RCC 7860 (cell line): ENCODE results near the gene BRAT1.
A peak's percentile ranks its signal among the peaks of the same experiment; 100 is the strongest.

Experiments
- DNase-seq: peaks from one replicate; pipeline ENCODE4 v3.0.0-alpha.2; 2015; ENCODE audit warnings: low spot score
- FAIRE-seq: peaks from 2 replicates; lab custom pipeline; 2012; peaks lifted over from hg19 to GRCh38; lab: Jason Lieb, UNC

BRAT1 gene

DNA sequence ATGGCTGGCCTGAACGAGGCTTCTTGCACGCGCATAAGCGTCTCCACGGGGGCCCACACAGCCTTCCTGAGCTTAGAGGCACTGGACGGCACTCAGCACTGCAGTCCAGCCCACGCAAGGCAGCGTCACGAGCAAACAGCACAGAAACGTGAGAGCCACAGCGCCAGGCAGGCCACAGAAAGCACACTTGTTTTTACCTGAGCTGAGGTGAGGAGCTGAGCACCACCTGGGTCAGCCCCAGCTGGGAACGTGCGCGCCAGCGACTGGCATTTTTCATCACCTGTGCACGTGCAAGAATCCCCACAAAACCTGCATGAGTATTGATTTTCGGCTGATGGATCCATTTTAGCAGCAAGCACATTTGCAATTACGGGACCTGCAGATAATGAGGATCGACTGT, 30.1 kb upstream of the BRAT1 start:
- FAIRE-seq (no peak), DNase-seq (no peak)

DNA sequence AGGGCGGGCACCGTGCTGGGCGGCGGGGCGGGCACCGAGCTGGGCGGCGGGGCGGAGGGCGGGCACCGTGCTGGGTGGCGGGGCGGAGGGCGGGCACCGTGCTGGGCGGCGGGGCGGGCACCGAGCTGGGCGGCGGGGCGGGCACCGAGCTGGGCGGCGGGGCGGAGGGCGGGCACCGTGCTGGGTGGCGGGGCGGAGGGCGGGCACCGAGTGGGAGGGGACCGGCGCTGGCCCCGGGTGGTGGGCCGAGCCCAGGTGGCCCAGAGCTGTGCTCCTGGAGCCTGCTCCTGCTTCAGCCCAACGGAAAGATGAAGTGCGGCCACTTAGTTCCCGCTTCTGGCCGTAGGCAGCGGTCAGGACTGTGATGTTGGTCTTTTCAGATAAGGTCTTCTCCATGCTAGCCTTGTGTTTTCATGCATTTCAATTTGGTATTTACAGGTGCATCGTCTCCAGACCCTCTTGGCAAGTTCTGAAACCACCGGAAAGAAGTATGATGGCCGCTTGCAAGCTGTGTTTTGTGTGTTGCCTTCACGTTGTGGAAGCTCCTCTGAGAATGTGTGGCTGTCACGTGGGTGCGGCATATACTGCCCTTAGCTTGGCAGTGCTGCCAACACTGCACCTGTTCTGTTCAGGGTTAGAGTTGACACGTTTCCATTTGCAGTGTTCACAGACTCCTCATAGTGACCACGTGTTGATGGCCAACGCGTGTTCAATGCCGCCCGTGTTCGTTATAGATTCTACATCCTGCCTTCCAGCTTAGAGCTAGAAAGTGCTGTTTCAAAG, 28.7 kb upstream of the BRAT1 start:
- DNase-seq (no peak), FAIRE-seq (no peak)

DNA sequence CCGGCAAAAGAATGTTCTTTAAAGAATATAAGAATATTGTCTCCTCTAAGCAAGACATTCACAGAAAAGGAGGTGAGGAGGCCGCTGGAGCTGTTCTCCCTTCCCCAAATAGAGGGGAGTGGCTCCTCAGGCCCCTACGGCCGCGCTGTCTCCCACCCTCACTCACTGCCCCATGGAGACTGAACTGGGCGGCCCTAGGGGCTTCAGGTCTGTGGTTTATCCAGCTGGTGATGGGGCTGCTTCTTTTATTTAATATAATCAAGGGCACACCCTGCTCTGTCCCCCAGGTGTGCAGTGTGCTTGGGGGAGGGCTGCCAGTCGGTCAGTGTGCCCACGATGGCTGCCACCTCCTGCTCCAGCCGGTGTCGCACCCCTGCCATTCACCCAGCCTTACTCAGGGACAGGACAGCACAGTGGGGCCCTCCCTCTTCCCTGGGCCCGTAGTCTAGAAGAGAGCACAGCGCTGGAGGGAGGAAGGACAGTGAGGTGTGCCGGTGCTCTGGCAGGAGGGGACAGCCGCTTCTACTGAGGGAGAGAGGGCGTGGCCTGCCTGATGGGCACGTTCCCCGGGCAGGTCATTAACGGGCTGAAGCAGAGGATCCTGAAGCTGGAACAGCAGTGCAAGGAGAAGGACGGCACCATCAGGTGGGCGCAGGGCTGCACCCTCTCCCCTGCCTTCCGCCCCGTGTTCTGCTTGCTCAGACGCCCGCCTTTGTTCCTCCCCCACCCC, 26.8 kb upstream of the BRAT1 start:
- no peak for FAIRE-seq
- DNase-seq = no peak

DNA sequence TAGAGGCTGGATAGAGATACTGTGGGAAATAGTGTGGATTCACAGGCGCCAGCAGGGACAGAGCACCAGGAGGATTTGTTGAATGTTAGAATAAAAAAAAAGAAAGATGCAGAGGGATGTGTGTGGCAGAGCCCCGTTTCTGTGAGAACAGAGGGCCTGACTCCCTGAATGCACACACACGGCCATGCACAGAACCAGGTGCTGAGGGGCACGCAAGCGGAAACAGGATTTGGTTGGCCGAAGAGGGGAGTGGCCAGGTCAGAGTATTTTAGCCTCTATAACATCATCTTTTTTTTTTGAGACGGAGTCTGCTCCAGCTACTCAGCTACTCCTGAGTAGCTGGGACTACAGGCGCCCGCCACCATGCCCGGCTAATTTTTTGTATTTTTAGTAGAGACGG, 25.3 kb upstream of the BRAT1 start:
- FAIRE-seq (no peak), DNase-seq (no peak)

DNA sequence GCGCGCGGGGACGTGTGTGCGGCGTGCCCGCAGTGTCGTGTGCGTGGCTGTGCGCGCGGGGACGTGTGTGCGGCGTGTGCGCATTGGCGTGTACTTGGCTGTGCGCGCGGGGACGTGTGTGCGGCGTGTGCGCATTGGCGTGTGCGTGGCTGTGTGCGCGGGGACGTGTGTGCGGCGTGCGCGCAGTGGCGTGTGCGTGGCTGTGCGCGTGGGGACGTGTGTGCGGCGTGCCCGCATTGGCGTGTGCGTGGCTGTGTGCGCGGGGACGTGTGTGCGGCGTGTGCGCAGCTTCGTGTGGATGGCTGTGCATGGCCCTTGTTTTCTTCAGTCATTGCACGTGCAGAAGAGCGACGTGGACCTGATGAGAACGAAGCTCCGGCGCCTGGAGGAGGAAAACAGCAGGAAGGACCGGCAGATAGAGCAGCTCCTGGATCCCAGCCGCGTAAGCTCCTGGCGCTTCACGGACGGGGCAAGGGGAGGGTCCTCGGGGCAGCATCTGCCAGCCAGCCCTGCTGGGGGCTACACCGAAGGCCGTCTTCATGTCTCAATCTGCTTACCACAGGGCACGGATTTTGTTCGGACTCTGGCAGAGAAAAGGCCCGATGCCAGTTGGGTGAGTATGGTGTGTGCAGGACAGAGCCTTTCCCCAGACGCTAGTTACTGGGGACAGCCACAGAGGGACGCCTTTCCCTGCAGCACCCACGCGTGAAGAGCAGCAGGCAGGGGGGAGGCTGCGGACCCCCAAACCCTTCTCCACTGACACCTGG, 22.8 kb upstream of the BRAT1 start:
- no peak for FAIRE-seq
- no peak for DNase-seq

DNA sequence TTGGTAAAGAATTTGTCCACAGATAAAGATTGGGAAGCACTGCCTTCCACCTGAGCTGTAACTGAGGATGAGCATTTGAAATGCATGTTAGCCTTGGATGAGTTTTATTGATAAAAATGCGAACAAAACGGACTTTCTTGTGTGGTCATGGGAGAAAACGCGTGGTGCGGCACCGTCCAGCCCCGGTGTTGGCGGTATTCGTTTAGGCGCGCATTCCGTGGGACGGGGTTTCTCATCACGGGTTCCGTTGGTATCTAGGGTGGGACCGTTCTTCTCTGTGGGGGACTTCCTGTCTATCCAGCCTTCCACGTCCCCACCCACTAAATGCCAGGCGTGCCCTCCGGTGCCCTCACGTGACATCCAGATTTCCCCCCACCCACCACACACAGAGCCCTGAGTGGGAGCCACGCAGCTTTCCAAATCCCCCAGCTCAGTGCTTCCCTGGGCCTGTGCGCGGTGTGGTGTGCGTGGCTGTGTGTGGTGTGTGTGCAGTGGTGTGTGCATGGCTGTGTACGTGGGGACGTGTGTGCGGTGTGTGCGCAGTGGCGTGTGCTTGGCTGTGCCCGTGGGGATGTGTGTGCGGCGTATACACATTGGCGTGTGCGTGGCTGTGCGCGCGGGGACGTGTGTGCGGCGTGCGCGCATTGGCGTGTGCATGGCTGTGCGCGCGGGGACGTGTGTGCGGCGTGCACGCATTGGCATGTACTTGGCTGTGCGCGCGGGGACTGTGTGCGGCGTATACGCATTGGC, 21.6 kb upstream of the BRAT1 start:
- DNase-seq = no peak
- no peak for FAIRE-seq

DNA sequence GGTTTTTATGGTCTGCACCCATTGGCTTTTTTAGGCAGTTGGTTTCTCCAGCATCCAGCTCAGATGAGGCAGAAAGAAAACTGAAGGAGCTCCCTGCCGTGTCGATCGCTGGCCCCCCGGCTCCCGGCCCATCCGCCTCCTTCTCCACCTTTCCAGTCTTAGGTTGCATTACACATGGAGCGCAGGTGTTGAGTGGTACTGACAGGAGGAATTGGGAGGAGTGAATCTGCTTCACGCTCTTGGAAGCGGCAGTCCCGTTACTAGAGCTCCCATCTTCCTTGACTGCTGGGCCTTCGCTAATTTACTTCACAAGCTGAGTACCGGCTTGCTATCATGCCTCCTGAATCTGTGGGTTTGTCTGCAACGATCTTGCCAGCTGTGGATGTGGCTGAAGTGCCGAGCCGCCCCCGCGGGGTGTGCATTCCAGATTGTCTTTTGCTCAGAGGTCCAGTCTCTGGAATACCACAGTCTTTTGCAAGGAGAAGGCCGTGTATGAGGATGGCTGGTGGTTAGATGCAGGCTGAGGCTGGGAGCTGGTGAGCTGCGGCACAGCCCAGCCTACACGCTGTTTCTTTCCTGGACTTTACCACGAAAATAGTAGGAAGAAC, 20.5 kb upstream of the BRAT1 start:
- no peak for FAIRE-seq
- no peak for DNase-seq

DNA sequence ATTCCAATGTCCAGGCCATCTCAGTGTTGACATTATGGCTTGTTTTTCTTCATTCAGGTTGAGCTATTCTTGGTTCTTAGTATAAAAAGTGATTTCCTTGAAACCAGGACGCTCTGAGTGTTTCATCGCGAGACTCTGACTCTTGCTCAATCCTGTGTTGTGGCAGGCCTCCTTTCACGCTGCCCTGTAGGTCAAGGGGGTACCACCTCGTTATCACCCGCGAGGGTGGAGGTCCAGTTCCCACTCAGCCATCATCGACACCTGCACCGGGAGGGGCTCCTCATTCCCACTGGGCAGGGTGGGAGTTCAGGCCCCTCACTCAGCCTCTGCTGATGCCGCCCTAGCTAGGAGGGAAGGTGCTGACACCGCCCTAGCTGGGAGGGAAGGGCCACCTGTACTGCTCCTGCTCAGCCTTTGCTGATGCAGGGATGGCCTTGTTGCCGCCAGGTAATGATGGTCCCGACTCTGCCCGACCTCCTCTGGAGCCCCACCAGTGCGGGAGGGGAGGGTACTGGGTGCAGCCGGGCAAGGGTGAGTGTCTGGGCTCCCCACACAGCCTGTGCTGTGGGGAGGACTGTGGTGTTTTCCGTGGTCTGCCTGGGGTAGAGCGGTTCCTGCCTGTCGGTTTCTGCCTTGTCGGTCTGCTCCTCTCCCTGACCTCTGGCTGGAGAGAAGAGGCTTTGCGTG, 19.9 kb upstream of the BRAT1 start:
- FAIRE-seq (no peak), DNase-seq (no peak)

DNA sequence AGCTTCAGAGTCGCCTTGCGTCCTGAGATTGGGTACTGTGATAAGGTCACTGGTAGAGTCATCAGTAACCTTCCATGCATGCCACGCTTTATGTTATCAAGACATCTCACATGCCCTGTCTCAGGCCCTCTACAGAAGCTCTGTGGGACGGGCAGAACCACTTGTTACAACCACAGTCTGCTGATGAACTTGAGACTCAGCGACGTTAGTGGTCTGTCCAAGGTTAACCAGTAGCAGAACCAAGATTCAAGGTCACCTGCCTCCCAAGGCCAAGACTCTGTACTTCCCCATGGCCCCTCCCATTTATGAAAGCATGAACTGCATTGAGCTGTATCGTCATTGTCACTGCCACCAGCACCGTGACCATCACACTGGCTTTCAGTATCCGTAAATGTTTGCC, 18.4 kb upstream of the BRAT1 start:
- DNase-seq (no peak), FAIRE-seq (no peak)

DNA sequence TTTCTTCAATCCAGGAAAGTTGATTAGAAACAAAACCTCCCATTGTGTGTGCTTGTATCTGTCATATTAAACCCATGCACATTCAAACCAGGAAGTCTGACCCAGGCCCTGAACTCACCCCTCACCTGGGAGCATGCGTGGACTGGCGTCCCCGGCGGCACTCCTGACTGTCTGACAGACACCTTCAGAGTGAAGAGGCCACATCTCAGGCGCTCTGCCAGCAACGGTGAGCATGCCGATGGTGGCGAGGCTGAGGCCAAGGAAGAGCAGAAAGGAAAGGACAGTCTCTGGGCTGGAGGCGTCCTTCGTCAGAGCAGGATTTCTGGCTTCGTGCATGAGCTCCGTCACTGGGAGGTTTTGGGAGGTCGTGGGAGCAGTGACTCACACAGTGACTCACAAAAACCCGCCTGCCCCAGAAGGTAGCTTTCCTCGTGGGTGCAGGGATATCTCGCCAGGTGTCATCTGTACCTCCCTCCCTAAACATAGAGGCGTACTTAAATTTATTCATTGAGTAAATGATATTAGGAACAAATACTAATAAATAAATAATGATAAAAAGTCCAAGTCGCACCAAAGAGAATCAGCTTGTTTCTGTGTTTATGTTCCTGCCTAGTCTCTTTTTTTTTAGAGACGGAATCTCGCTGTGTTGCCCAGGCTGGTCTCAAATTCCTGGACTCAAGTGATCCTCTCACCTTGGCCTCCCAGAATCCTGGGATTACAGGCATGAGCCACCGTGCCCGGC, 16.9 kb upstream of the BRAT1 start:
- FAIRE-seq = peak; percentile 88

DNA sequence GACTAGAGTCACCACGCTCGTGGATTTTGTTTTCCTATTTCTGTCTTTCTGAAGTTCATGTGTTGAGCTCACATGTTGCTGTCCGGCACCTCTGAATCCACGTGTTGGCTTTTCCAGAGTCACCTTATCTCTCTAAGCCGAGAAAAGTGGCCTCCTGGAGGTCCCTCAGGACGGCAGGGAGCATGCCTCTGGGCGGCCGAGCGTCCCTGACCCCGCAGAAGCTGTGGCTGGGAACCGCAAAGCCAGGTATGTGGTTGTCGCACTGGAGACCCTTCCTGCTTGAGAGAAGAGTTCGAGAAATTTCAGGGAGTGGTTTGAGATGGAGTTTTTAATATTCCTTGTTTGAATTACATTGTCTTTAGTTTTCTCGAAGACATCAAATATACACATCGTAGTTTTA, 16.1 kb upstream of the BRAT1 start:
- DNase-seq (no peak), FAIRE-seq (no peak)

More for the DNA sequence above, 16.9 kb upstream of the BRAT1 start:
- peak; percentile 67 for DNase-seq

DNA sequence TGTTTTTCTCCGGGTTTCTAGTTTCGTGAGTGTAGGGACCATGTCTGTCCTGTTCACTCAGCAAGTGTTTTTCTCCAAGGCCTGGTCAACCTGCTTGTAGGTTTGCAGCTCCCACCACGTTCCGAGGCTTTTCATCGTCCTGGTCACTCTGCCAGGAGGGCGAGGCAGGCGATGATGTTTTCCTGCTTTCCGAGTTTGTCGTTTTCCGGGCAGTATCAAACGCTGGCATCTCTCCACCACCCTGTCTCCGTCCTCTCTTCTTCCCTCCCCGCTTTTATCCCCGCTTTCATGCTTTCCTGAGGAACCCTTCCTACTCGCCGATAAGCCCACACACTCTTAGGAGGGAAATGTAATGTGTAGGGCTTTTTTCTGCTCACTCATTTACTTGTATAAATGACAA, 14.7 kb upstream of the BRAT1 start:
- FAIRE-seq (no peak), DNase-seq (no peak)

DNA sequence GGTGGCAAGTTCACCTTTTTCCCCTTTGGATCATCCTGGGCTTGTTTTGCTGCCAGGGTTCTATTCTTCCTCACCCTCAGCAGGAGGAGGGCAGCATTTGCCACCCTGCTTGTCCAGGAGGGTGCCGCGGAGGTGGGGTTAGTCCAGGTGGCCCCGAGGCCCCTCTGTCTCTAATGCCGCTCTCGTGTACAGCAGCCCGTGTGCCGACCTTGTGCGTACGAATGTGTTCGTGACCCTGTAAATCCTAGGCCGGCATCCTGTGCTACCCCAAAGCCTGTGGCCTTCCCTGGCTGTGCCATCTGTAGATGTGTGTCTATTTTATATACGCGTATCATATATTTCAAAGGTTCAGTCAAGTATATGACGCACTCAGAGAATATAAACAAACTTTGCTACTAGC, 14.1 kb upstream of the BRAT1 start:
- DNase-seq (no peak), FAIRE-seq (no peak)

DNA sequence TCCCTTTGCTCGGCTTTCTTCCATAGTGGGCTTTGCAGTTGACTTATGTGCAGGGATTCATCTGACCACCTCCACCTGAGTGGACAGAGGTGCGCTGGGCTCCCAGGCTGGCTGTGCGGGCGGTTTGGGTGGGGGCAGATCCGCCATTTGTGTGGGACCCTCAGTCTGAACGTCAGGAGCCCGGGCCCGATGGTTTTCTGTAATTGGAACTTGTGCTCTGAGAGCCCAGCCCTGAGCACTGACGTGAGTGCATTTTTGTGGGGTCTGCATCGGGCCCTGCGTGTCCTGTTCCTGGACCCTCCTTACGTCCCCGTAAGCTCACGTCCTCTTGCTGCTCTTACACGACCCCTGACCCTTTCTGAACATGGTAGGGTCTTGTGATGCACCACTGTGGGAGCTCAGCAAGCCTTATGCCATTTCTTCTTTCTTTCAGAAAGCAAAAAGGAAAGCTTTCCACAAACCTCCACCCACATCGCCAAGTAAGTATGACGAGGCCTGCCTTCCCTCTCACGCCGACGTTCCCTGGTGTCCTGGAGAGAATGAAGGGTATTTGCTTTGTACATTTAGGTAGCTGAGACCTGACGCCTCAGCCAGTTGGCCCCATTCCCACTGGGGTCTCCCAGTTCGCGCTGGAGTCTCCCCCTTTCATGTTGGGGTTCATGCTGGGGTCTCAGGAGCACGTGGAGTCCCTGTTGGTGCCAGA, 13.3 kb upstream of the BRAT1 start:
- FAIRE-seq = no peak
- DNase-seq = no peak

DNA sequence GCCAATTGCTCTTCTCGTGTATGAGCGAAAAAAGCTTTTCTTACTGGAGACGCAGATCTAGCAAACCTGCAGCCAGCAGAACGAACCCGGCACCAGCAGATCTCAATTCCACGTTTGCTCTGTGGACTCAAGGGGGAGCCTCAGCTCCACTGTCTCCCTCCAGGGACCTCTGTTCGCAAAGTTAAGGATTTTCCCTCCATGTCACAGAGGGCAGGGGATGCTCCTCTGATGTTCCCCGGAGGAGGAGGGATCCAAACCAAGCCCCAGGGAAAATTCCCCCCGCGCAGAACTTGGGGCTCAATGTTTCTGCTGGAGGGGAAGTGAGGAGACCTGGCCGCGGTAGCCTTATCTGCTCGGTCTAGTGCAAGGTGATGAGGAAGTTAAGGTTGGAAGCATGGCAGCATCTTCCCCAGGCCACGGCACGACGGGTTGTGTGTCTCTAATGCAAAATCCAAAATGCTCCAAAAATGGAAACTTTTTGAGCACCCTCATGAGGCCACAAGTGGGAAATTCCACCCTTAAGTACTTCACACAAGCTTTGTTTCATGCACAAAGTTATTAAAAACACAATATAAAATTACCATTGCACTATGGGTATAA, 12.5 kb upstream of the BRAT1 start:
- no peak for FAIRE-seq
- no peak for DNase-seq

DNA sequence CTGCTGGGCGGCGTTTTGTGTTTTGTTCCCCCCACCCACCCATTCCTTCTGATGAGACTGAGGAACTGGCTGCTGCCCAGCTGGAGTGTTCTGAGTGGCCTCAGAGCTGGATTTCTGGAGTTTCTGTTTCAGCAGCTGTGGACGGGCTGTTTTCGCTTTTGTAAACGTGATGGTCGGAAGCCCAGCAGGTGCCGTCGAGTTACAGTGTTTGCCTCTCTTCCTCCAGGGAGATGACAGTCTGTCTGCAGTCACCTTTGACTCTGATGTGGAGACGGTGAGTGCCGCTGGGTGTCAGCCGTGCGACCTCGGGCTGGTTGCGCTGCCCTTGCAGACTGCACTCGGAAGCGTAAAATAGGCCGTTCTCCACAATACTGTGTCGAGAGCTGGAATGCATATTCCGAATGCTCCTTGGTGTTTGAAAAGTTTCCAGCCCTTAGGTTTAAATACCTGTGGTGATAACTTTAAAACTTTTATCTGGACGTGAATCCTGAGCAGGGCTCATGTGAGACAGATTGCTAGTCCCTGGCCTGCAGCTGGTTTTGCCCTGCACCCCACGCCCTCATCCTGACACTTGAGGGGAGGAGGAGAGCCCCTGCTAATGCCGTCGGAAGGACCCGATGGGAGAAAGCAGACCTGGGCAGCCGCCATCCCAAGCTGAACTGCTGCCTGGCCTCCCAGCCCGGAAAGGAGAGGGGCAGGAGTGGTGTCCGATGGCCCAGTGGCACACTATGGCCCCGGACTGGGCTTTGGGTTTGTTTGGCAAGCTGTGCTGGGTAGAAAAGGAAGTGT, 11.8 kb upstream of the BRAT1 start:
- no peak for FAIRE-seq

DNA sequence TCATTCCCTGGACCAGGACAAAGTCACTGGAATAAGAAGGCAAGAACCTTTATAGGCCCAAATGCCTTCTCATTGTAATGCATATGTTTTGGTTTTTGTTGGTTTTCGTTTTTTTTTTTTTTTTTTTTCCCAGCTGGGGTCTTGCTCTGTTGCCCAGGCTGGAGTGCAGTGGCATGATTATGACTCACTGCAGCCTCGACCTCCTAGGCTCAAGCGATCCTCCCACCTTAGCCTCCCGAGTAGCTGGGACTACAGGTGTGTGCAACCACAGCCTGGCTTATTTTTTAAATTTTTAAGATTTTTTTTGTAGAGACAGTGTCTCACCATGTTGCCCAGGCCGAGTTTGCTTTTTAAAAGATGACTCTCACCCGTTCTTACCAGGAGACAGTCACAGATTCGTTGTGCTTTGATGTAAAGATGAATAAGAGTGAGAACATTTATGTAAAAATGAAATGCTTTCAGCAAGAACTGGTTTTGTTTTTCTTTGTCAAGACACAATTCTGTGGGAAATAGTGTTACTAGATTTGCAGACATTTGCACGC, 11.1 kb upstream of the BRAT1 start:
- no peak for FAIRE-seq

More for the DNA sequence above, 11.8 kb upstream of the BRAT1 start:
- DNase-seq = no peak

More for the DNA sequence above, 11.1 kb upstream of the BRAT1 start:
- DNase-seq = no peak
